ENCODE data around the gene AHCYL1.

DNA sequence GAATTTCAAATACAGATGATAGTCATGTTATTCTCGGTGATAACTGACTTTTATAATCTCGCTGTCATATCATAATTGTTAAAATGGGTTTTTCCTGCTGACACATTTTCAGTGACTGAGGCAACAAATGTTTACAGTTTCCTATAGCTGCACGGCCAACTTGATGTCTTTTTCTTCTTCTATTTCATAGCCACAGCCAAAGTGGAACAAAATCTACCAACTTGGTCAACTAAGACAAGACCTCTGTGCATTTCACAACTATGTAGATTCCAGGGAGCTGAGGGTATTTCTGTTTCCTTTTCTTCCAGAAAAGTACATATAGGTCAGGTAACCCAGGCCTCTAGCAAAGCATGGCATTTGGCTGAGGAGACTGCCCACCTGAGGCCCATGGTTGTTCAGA lies 10.4 kb upstream of the AHCYL1 start:
- TF ChIP-seq ZNF274 (IDR thresholded peaks at IDR 0.05; ENCODE audit: low read depth, low read length) (no peak), SUZ12 (IDR thresholded peaks at IDR 0.05; ENCODE audit: extremely low read depth, insufficient read depth, insufficient read length) (no peak)
